H1 (cell line): ENCODE results near the gene IPO11. TPM values are rescaled to one million over a fixed set of nuclear protein-coding genes. Genes with fewer than 3 reads are reported as not detected.

Experiments
- CBX5 ChIP-seq: fragments of 300-800, 300-1000 bp; sonication (generic); IDR thresholded peaks from 2 replicates; pipeline ENCODE4 v1.7.1; 2016; ENCODE audit warnings: antibody characterized with exemption, low read length, low read depth
- CEBPB ChIP-seq: IDR thresholded peaks from 2 replicates; pipeline ENCODE4 v1.6.1; 2012; ENCODE audit warnings: low read depth, low read length
- polyA plus RNA-seq, 7 experiments: library from polyadenylated mRNA; depleted of rRNA in 3 of 7; stranded (reverse) in 5 of 7; unstranded in 2 of 7; fragments of >200 nt in 5 of 7; fragments of 200-250 nt in 2 of 7; gene quantifications; 1 replicate in 5 of 7; 2 replicates in 1 of 7; 4 replicates in 1 of 7; pipeline versions ENCODE4 v1.2.1 to v1.2.3, GENCODE V29; 2011 to 2013; ENCODE audit warnings: missing spikeins in 2 of 7, mixed read lengths in 2 of 7
- total RNA-seq: library from RNA; stranded (reverse); fragmentation: NEBNext Ultra II Directional; extraction: Animal tissue kit (Norgen Biotek cat#: 25700); gene quantifications from 2 replicates; pipeline ENCODE4 v1.2.1, GENCODE V29; 2021

Gene IPO11
- total and polyA plus RNA-seq, 2 of the 8 experiments (the other 6 are each of a cell fraction or from before 2014, with no cell fraction given): 23.6 to 64.4 TPM

GRCh38 chr5:62376064-62376463, 36.5 kb upstream of the IPO11 start (continued):
- TF ChIP-seq CEBPB (no peak), CBX5 (no peak)
